Measurements from ENCODE around the gene CAND1.

The CAND1 gene

GRCh38 chr12:67280088-67280487, 10.9 kb downstream of the CAND1 start:
- DNase-seq (ENCODE audit: extremely low read depth in 1 of 2, low read depth in 1 of 2), result no peak

- DNase-seq (ENCODE audit: extremely low read depth in 1 of 2, low read depth in 1 of 2), result no peak
These were observed 11.4 kb downstream of the CAND1 start for GRCh38 chr12:67280572-67280971.

DNA sequence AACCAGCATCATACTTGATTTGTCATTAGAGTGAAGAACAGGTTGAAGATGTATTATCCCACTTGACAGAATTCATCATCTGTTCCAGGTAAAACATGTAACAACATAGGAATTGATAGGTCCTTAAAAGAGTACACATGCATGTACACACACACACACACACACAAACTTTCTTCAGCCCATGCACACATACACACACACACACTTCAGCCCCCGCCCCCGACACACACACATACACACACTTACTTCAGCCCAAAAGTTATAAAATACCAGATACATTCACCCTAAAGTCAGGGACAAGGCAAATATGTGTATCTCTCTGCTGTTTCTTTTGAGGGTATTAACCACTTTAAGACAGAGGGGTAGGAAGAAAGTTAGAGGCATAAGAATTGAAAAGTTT, 15.4 kb downstream of the CAND1 start:
- no peak for DNase-seq (ENCODE audit: extremely low read depth in 1 of 2, low read depth in 1 of 2)

DNA sequence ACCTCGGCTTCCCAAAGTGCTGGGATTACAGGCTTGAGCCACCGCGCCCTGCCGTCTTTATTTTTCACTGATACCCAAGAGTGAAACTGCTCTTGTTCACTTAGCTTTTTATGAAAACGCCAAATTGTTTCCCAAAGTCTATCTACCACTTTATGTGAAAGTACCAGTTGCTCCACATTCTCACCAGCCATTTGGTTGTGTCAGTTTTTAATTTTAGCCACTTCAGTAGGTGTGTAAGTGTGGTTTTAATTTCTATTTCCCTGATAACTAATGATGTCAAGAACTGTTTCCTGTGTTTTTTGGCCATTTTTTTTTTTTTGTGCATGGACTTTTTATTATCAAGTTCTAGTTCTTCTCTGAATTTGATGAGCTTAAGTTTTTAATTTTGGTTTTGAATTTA, 17.1 kb downstream of the CAND1 start:
- DNase-seq (ENCODE audit: extremely low read depth in 1 of 2, low read depth in 1 of 2), result no peak

DNA sequence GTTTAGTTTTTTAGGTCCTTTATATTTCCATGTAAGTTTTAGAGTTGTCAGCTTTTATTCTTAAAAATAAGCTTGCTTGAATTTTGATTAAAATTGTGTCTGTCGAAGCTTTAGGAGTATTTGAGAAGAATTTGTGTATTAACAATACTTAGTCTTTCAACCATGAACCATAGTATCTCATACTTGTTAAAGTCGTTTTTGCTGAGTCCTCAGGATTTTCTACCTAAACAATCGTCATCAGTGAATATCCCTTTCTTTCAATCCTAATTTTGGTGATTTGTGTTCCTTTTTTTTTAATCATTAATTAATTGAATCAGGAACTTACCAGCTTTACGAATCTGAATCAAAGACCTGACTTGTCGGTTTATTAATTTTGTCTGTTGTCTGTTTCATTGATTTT, 18.2 kb downstream of the CAND1 start:
- DNase-seq (ENCODE audit: extremely low read depth in 1 of 2, low read depth in 1 of 2), result no peak

- no peak for DNase-seq (ENCODE audit: extremely low read depth in 1 of 2, low read depth in 1 of 2)
These were observed 19.4 kb downstream of the CAND1 start for GRCh38 chr12:67288561-67288960.

GRCh38 chr12:67290378-67290777, 21.2 kb downstream of the CAND1 start:
- DNase-seq (ENCODE audit: extremely low read depth in 1 of 2, low read depth in 1 of 2), result no peak

GRCh38 chr12:67299526-67299925, 30.4 kb downstream of the CAND1 start:
- DNase-seq (ENCODE audit: extremely low read depth in 1 of 2, low read depth in 1 of 2), result no peak

DNA sequence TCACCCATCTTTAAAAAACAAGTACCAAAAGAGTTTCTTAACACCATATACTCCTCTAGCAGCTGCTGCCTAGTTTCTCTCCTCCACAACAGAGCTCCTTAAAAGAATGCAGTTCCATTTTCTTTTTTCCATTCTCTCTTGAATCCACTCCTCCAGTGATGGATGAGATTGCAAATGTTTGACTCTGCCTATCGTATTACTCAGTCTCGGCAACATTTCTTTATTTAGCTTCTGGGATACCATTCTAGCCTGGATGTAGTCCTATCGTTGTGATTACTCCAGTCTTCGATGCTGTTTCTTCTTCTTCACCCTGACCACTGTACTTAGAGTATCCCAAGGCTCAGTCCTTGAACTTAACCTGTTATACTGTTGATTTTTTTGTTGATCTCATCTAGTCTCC, 30.8 kb downstream of the CAND1 start:
- no peak for DNase-seq (ENCODE audit: extremely low read depth in 1 of 2, low read depth in 1 of 2)

GRCh38 chr12:67302162-67302561, 33.0 kb downstream of the CAND1 start:
- DNase-seq (ENCODE audit: extremely low read depth in 1 of 2, low read depth in 1 of 2), result no peak

GRCh38 chr12:67305544-67305943, 36.4 kb downstream of the CAND1 start:
- no peak for DNase-seq (ENCODE audit: extremely low read depth in 1 of 2, low read depth in 1 of 2)

GRCh38 chr12:67306712-67307111, 37.6 kb downstream of the CAND1 start:
- DNase-seq (ENCODE audit: extremely low read depth in 1 of 2, low read depth in 1 of 2), result no peak

GRCh38 chr12:67315661-67316060, 46.5 kb downstream of the CAND1 start:
- no peak for DNase-seq (ENCODE audit: extremely low read depth in 1 of 2, low read depth in 1 of 2)

DNA sequence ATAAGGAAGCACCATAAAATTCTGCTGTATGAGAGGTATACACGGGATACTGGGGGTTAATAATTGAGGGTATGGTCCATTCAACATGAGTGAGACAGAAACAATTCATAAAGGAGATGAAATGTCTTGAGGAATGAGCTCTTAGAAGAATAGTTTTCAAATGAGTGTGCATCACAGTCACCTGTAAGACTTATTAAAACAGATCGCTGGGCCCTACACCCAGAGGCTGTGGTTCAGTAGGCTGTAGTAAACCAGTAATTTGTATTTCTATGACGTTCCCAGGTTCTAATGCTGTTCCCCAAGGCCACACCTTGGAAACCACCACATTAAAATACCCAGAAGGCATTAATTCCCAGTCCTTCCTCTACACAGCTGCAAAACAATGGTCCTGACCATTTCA, 49.6 kb downstream of the CAND1 start:
- no peak for DNase-seq (ENCODE audit: extremely low read depth in 1 of 2, low read depth in 1 of 2)

GRCh38 chr12:67319936-67320335, 50.8 kb downstream of the CAND1 start:
- DNase-seq (ENCODE audit: extremely low read depth in 1 of 2, low read depth in 1 of 2), result no peak

DNA sequence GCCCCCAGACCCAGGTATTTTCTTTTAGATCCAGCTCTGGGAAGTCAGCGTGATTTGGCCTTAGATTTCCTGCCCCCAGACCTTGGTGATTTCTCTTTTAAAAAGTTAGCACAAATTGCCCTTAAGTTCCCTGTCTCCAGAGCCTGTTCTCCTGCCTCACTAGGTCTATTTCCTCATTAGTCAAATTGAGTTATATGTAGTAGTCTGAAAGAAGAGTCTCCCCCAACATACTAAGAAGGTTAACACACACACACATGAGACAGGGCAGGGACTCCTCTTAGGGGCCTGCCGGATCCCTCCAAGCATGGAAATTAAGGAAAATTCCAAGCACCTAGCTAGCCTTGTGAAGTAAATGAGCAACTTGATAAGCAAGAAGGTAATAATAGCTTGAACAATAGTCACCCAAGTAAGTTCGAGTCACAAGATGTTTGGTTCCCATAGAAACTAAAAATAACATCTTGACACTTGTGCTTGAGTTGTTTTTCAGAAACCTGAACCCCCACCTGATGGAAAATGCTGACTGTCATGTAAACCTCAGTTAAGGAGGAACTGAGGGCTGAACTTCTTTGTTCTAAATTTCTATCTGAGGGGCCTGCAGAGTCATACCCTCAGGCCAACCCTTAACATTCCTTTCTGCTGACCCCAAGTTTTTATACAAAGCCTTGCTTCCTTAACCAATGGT, 51.6 kb downstream of the CAND1 start:
- no peak for DNase-seq (ENCODE audit: extremely low read depth in 1 of 2, low read depth in 1 of 2)

- DNase-seq (ENCODE audit: extremely low read depth in 1 of 2, low read depth in 1 of 2), result no peak
These were observed 53.4 kb downstream of the CAND1 start for GRCh38 chr12:67322580-67322979.

GRCh38 chr12:67323007-67323406, 53.8 kb downstream of the CAND1 start:
- no peak for DNase-seq (ENCODE audit: extremely low read depth in 1 of 2, low read depth in 1 of 2)

GRCh38 chr12:67326637-67327036, 57.5 kb downstream of the CAND1 start:
- DNase-seq (ENCODE audit: extremely low read depth in 1 of 2, low read depth in 1 of 2), result no peak

GRCh38 chr12:67327466-67327865, 58.3 kb downstream of the CAND1 start:
- DNase-seq (ENCODE audit: extremely low read depth in 1 of 2, low read depth in 1 of 2), result no peak

DNA sequence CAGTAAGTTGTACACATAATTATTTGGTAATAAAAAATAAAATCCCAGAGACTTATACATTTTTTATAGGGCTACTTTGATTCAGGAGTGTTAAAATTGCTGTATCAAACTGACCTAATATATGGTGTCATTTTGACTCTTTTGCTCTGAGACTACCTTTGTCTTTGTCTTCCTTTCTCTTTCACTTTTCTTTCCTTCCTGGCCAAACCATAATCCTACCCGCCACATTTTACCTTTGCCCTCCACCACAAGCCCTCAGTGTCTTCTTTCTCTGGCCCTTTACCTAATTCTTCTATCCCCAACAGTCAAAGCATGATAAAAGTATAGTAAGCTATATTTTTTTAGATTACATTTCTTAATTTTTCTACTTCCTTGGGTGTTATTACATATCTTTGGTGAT, 62.0 kb downstream of the CAND1 start:
- DNase-seq (ENCODE audit: extremely low read depth in 1 of 2, low read depth in 1 of 2), result no peak

DNA sequence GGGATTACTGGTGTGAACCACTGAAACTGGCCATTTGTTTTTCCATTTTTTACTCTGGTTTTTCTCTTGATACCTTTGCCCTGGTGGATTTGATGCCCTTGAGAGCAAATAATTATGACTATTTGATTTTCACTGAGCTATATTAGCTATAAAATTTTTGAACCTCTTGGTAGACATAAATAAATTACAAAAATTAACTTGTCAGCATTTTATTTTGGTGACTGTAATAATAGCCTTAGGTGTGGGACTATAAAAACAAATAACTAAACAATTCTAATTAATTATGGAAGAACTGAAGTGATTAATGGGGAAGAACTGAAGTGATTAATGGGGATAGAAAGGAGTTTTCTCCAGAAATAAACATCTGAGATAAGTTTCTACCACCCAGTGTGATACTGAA, 62.7 kb downstream of the CAND1 start:
- DNase-seq (ENCODE audit: extremely low read depth in 1 of 2, low read depth in 1 of 2), result no peak

GRCh38 chr12:67333649-67334048, 64.5 kb downstream of the CAND1 start:
- no peak for DNase-seq (ENCODE audit: extremely low read depth in 1 of 2, low read depth in 1 of 2)

All from activated CD8-positive, alpha-beta memory T cell treated with anti-CD3 and anti-CD28 coated beads for 1 hour (primary cell).